T follicular helper cell (primary cell): ENCODE data around the gene SBNO1.
"Not testable (repeated sequence)": the region's sequence is repeated elsewhere in the genome, so short reads cannot be mapped to it uniquely, and the experiment has no call there.

ENCODE experiments used
- DNase-seq: peaks from one replicate; pipeline ENCODE4 v3.0.0-alpha.2; 2020; ENCODE audit warnings: low read depth
- total RNA-seq, 2 experiments: gene quantifications; one replicate each; lab custom pipeline; 2026; lab: John Stamatoyannopoulos, UW

Gene SBNO1
- 202 to 215 reads per million in 2 experiments for total RNA-seq

- DNase-seq = peak; percentile 90
These were observed at the start of gene SBNO1 for GRCh38 chr12:123364532-123365024. Gene SBNO1, minus strand, starts transcription at chr12:123364847. Its CDS starts 14,406 bp downstream, at chr12:123350441.

GRCh38 chr12:123410041-123410412 is 45.4 kb upstream of the SBNO1 start:
- no peak for DNase-seq

GRCh38 chr12:123409284-123410040 is 44.8 kb upstream of the SBNO1 start:
- DNase-seq = not testable (repeated sequence)

GRCh38 chr12:123408619-123409018 is 44.0 kb upstream of the SBNO1 start:
- DNase-seq = not testable (repeated sequence)

- not testable (repeated sequence) for DNase-seq
These were observed 43.3 kb upstream of the SBNO1 start for GRCh38 chr12:123407934-123408333.

GRCh38 chr12:123407269-123407668 is 42.6 kb upstream of the SBNO1 start:
- DNase-seq = not testable (repeated sequence)

GRCh38 chr12:123404581-123404980 is 39.9 kb upstream of the SBNO1 start:
- no peak for DNase-seq

- DNase-seq = no peak
These were observed 37.4 kb upstream of the SBNO1 start for GRCh38 chr12:123401753-123402683.

- DNase-seq = no peak
These were observed 34.6 kb upstream of the SBNO1 start for GRCh38 chr12:123399255-123399617.

GRCh38 chr12:123398550-123399254 is 34.1 kb upstream of the SBNO1 start:
- DNase-seq = no peak

- no peak for DNase-seq
These were observed 33.5 kb upstream of the SBNO1 start for GRCh38 chr12:123398177-123398549.

- DNase-seq = no peak
These were observed 32.8 kb upstream of the SBNO1 start for GRCh38 chr12:123397400-123397799.

- no peak for DNase-seq
These were observed 32.3 kb upstream of the SBNO1 start for GRCh38 chr12:123396954-123397353.

GRCh38 chr12:123396543-123396942 is 31.9 kb upstream of the SBNO1 start:
- DNase-seq = no peak

GRCh38 chr12:123395236-123395635 is 30.6 kb upstream of the SBNO1 start:
- no peak for DNase-seq

GRCh38 chr12:123393747-123394146 is 29.1 kb upstream of the SBNO1 start:
- DNase-seq = no peak

GRCh38 chr12:123391546-123392343 is 27.1 kb upstream of the SBNO1 start:
- no peak for DNase-seq

GRCh38 chr12:123390498-123391426 is 26.1 kb upstream of the SBNO1 start:
- DNase-seq = no peak

GRCh38 chr12:123389560-123390351 is 25.1 kb upstream of the SBNO1 start:
- DNase-seq = no peak
